ENCODE results near the gene NUFIP2. TPM values are rescaled to one million over a fixed set of nuclear protein-coding genes. Genes with fewer than 3 reads are reported as not detected.
A peak's percentile ranks its signal among the peaks of the same experiment; 100 is the strongest.

NUFIP2 gene
- total and polyA plus RNA-seq, 5 donors from 2014 or later = 6.4 to 80.6 (median 8.5) TPM

GRCh38 chr17:29326023-29326813, 32.3 kb upstream of the NUFIP2 start:
- no peaks in the 10 kb centered on the region for H3K9me3 Mint-ChIP-seq
- Histone ChIP-seq H3K36me3 (ENCODE audit: control insufficient read depth, insufficient read depth, low read length) (no peaks in the 10 kb centered on the region), H3K9me3 (ENCODE audit: control insufficient read depth in 2 of 2, low read length in 2 of 2) (no peaks in the 10 kb centered on the region), H3K27me3 (ENCODE audit: control insufficient read depth, insufficient read depth, low read length) (no peaks in the 10 kb centered on the region), H3K4me1 (ENCODE audit: control insufficient read depth, insufficient read depth, low read length, poor library complexity, severe bottlenecking) (no peaks in the 10 kb centered on the region), H3K27ac (ENCODE audit: insufficient read depth, low read length, poor library complexity, severe bottlenecking) (no peak overlapping the region), H3K4me3 (ENCODE audit: low read depth, low read length) (no peak overlapping the region)
- H3K27ac Mint-ChIP-seq = no peak overlapping the region
- DNase-seq (no peak), ATAC-seq (ENCODE audit: low read depth in 2 of 2) (no peak)
- no peaks in the 10 kb centered on the region for H3K4me1 Mint-ChIP-seq
- H3K4me3 Mint-ChIP-seq = no peak overlapping the region
- H3K27me3 Mint-ChIP-seq = peaks cover 5% of the 10 kb centered on the region
- H3K36me3 Mint-ChIP-seq = no peaks in the 10 kb centered on the region

GRCh38 chr17:29322363-29322762, 28.4 kb upstream of the NUFIP2 start:
- DNase-seq (no peak), ATAC-seq (ENCODE audit: low read depth in 2 of 2) (no peak)
- peaks cover 18% of the 10 kb centered on the region for H3K27me3 Mint-ChIP-seq
- no peak overlapping the region for H3K27ac ChIP-seq (ENCODE audit: insufficient read depth, low read length, poor library complexity, severe bottlenecking)
- no peaks in the 10 kb centered on the region for H3K27me3 ChIP-seq (ENCODE audit: control insufficient read depth, insufficient read depth, low read length)
- H3K9me3 Mint-ChIP-seq = no peaks in the 10 kb centered on the region
- no peaks in the 10 kb centered on the region for H3K4me1 ChIP-seq (ENCODE audit: control insufficient read depth, insufficient read depth, low read length, poor library complexity, severe bottlenecking)
- H3K4me3 Mint-ChIP-seq = no peak overlapping the region
- no peaks in the 10 kb centered on the region for H3K9me3 ChIP-seq (ENCODE audit: control insufficient read depth in 2 of 2, low read length in 2 of 2)
- H3K4me1 Mint-ChIP-seq = no peaks in the 10 kb centered on the region
- no peak overlapping the region for H3K27ac Mint-ChIP-seq
- H3K36me3 Mint-ChIP-seq = no peaks in the 10 kb centered on the region
- H3K36me3 ChIP-seq (ENCODE audit: control insufficient read depth, insufficient read depth, low read length) = no peaks in the 10 kb centered on the region
- H3K4me3 ChIP-seq (ENCODE audit: low read depth, low read length) = no peak overlapping the region

GRCh38 chr17:29303386-29303785, 9.4 kb upstream of the NUFIP2 start:
- Mint-ChIP-seq H3K36me3 (no peaks in the 10 kb centered on the region), H3K9me3 (no peaks in the 10 kb centered on the region), H3K27me3 (peaks cover 11% of the 10 kb centered on the region), H3K4me1 (peaks cover 0 to 10% (median 6%) of the 10 kb centered on the region in 4 donors), H3K27ac (no peak overlapping the region), H3K4me3 (no peak overlapping the region)
- Histone ChIP-seq H3K27me3 (ENCODE audit: control insufficient read depth, insufficient read depth, low read length) (no peaks in the 10 kb centered on the region), H3K36me3 (ENCODE audit: control insufficient read depth, insufficient read depth, low read length) (no peaks in the 10 kb centered on the region), H3K27ac (ENCODE audit: insufficient read depth, low read length, poor library complexity, severe bottlenecking) (no peak overlapping the region), H3K4me3 (ENCODE audit: low read depth, low read length) (no peak overlapping the region), H3K4me1 (ENCODE audit: control insufficient read depth, insufficient read depth, low read length, poor library complexity, severe bottlenecking) (no peaks in the 10 kb centered on the region), H3K9me3 (ENCODE audit: control insufficient read depth in 2 of 2, low read length in 2 of 2) (no peaks in the 10 kb centered on the region)
- DNase-seq (no peak), ATAC-seq (ENCODE audit: low read depth in 2 of 2) (no peak)

DNA sequence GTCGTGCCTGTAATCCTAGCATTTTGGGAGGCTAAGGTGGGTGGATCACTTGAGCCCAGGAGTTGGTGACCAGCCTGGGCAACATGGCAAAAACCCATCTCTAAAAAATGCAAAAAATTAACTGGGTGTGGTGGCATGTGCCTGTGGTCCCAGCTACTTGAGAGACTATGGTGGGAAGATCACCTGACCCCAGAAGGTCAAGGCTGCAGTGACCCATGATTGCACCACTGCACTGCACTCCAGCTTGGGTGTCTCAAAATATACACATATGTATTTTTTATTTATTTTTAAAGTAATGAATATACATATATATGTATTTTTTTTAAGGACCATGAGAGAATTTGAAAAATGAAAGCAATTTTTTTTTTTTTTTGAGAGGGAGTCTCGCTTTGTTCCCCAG, 5.1 kb upstream of the NUFIP2 start:
- no peak overlapping the region for H3K27ac Mint-ChIP-seq
- peaks cover 9% of the 10 kb centered on the region for H3K4me1 ChIP-seq (ENCODE audit: control insufficient read depth, insufficient read depth, low read length, poor library complexity, severe bottlenecking)
- no peaks in the 10 kb centered on the region for H3K27me3 ChIP-seq (ENCODE audit: control insufficient read depth, insufficient read depth, low read length)
- no peak for DNase-seq
- no peaks in the 10 kb centered on the region for H3K9me3 ChIP-seq (ENCODE audit: control insufficient read depth in 2 of 2, low read length in 2 of 2)
- H3K36me3 ChIP-seq (ENCODE audit: control insufficient read depth, insufficient read depth, low read length) = no peaks in the 10 kb centered on the region
- no peaks in the 10 kb centered on the region for H3K9me3 Mint-ChIP-seq
- ATAC-seq (ENCODE audit: low read depth in 2 of 2) = no peak
- H3K4me3 ChIP-seq (ENCODE audit: low read depth, low read length) = no peak overlapping the region
- no peak overlapping the region for H3K4me3 Mint-ChIP-seq
- H3K27ac ChIP-seq (ENCODE audit: insufficient read depth, low read length, poor library complexity, severe bottlenecking) = no peak overlapping the region
- peaks cover 8 to 18% (median 14%) of the 10 kb centered on the region in 4 donors for H3K4me1 Mint-ChIP-seq
- no peaks in the 10 kb centered on the region for H3K36me3 Mint-ChIP-seq
- peaks cover 4% of the 10 kb centered on the region for H3K27me3 Mint-ChIP-seq

GRCh38 chr17:29295420-29295819, 1.5 kb upstream of the NUFIP2 start:
- peaks cover 0 to 2% (median 0%) of the 10 kb centered on the region in 7 donors for H3K9me3 Mint-ChIP-seq
- H3K27me3 Mint-ChIP-seq = peaks cover 4% of the 10 kb centered on the region
- H3K4me3 Mint-ChIP-seq = peak overlapping the region in 3 of 4 donors; percentile 59 to 99 (median 77)
- H3K27ac Mint-ChIP-seq = peak overlapping the region; percentile 88 to 98 (median 95)
- ATAC-seq (ENCODE audit: low read depth in 2 of 2) = no peak
- Histone ChIP-seq H3K4me3 (ENCODE audit: low read depth, low read length) (peak overlapping the region; percentile 97), H3K36me3 (ENCODE audit: control insufficient read depth, insufficient read depth, low read length) (no peaks in the 10 kb centered on the region), H3K4me1 (ENCODE audit: control insufficient read depth, insufficient read depth, low read length, poor library complexity, severe bottlenecking) (peaks cover 26% of the 10 kb centered on the region), H3K27me3 (ENCODE audit: control insufficient read depth, insufficient read depth, low read length) (no peaks in the 10 kb centered on the region), H3K9me3 (ENCODE audit: control insufficient read depth in 2 of 2, low read length in 2 of 2) (no peaks in the 10 kb centered on the region), H3K27ac (ENCODE audit: insufficient read depth, low read length, poor library complexity, severe bottlenecking) (no peak overlapping the region)
- H3K4me1 Mint-ChIP-seq = peaks cover 18 to 35% (median 31%) of the 10 kb centered on the region in 4 donors
- DNase-seq = no peak
- H3K36me3 Mint-ChIP-seq = peaks cover 7% of the 10 kb centered on the region

- H3K27ac ChIP-seq (ENCODE audit: insufficient read depth, low read length, poor library complexity, severe bottlenecking) = peak overlapping the region; percentile 94
- H3K27me3 ChIP-seq (ENCODE audit: control insufficient read depth, insufficient read depth, low read length) = no peaks in the 10 kb centered on the region
- Mint-ChIP-seq H3K27ac (peak overlapping the region; percentile 98 to 99 (median 99)), H3K27me3 (peaks cover 4% of the 10 kb centered on the region), H3K9me3 (peaks cover 0 to 2% (median 0%) of the 10 kb centered on the region in 7 donors), H3K36me3 (peaks cover 13% of the 10 kb centered on the region), H3K4me1 (peaks cover 20 to 42% (median 28%) of the 10 kb centered on the region in 4 donors), H3K4me3 (peak overlapping the region; percentile 98 to 100 (median 100))
- DNase-seq = no peak
- H3K36me3 ChIP-seq (ENCODE audit: control insufficient read depth, insufficient read depth, low read length) = peaks cover 5% of the 10 kb centered on the region
- no peak for ATAC-seq (ENCODE audit: low read depth in 2 of 2)
- H3K9me3 ChIP-seq (ENCODE audit: control insufficient read depth in 2 of 2, low read length in 2 of 2) = no peaks in the 10 kb centered on the region
- H3K4me1 ChIP-seq (ENCODE audit: control insufficient read depth, insufficient read depth, low read length, poor library complexity, severe bottlenecking) = peaks cover 35% of the 10 kb centered on the region
- peak overlapping the region; percentile 97 for H3K4me3 ChIP-seq (ENCODE audit: low read depth, low read length)
Observed at GRCh38 chr17:29294580-29294900, 592 bp upstream of the NUFIP2 start.

DNA sequence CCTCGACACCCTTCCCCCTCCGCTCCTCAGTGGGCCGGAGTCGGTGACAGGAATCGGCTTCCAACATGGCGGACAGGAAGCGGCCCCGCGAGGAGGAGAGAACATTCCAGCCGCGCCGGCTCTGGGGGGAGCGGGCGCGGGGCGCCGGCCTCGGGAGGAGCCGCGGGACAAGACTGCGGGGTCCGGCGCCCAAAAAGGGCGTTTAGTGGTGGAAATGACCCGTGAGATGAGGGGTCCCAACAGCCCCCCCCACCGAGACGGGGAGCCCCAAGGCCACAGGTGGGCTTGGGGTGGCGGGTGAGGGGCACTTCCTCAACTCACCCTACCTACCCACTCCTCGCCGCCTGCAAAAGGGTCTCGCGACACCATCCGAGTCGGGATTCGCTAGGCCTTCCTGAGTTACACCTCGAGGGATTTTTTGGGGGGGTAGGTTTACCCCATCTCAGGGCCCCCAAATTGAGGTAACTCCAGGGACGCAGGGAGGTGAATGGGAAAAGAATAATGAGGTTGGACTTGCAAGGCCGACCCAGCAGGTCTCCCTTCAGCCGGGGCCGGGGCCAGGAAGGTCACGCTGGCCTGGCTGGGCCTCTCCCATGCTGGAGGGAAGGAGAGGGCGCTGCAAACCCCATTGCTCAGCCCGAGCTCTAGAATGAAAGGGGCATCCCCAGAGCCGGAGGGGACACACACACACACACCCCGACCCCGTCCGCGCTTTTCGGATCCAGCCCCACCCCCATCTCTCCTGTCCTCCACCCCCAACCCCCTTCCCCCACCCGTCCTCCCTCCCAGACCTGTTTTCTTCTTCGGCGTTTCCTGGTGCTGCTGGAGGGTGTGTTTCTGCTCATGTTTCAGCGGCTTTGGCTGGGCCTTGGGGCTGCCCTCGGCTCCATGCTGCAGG, 707 bp downstream of the NUFIP2 start:
- Mint-ChIP-seq H3K4me1 (peaks cover 27 to 55% (median 35%) of the 10 kb centered on the region in 4 donors), H3K36me3 (peaks cover 21% of the 10 kb centered on the region), H3K4me3 (peak overlapping the region; percentile 98 to 100 (median 100)), H3K9me3 (peaks cover 0 to 2% (median 0%) of the 10 kb centered on the region in 7 donors), H3K27me3 (peaks cover 4% of the 10 kb centered on the region), H3K27ac (peak overlapping the region; percentile 98 to 99 (median 99))
- DNase-seq (peak; percentile 46 to 57 (median 54)), ATAC-seq (ENCODE audit: low read depth in 2 of 2) (peak; percentile 32 to 36)
- no peaks in the 10 kb centered on the region for H3K9me3 ChIP-seq (ENCODE audit: control insufficient read depth in 2 of 2, low read length in 2 of 2)
- H3K27ac ChIP-seq (ENCODE audit: insufficient read depth, low read length, poor library complexity, severe bottlenecking) = peak overlapping the region; percentile 94
- H3K4me3 ChIP-seq (ENCODE audit: low read depth, low read length) = peak overlapping the region; percentile 77
- peaks cover 16% of the 10 kb centered on the region for H3K36me3 ChIP-seq (ENCODE audit: control insufficient read depth, insufficient read depth, low read length)
- no peaks in the 10 kb centered on the region for H3K27me3 ChIP-seq (ENCODE audit: control insufficient read depth, insufficient read depth, low read length)
- H3K4me1 ChIP-seq (ENCODE audit: control insufficient read depth, insufficient read depth, low read length, poor library complexity, severe bottlenecking) = peaks cover 46% of the 10 kb centered on the region

All from CD4-positive, CD25-positive, alpha-beta regulatory T cell (primary cell).